Activated CD8-positive, alpha-beta memory T cell treated with anti-CD3 and anti-CD28 coated beads, Interleukin-2, amount 10 ng/mL, durations not matched to agents 7 days and 5 days (primary cell): ENCODE measurements around the gene DUSP3. TPM values are rescaled to one million over a fixed set of nuclear protein-coding genes. Genes with fewer than 3 reads are reported as not detected.

ENCODE experiments used
- total RNA-seq, 2 experiments: library from RNA; stranded (reverse); gene quantifications; one replicate each; pipeline ENCODE4 v1.2.3, GENCODE V29; 2021

DUSP3 gene
- total RNA-seq, 2 experiments from 2014 or later: 5.6 to 6.0 TPM

Other genes starting within 250 kb of the DUSP3 start
- gene ETV4, start 232.6 kb downstream of the DUSP3 start, total RNA-seq: 1 to 10 TPM in 1 of 2 experiments, under 1 TPM in 1; 0.82 to 1.9 TPM
- gene MEOX1, start 117.1 kb downstream of the DUSP3 start, total RNA-seq: 1 to 10 TPM in 1 of 2 experiments, under 1 TPM in 1; 0.54 to 1.3 TPM
- not detected for gene SOST, start 20.2 kb downstream of the DUSP3 start, total RNA-seq
- gene CFAP97D1, start 1.5 kb upstream of the DUSP3 start, total RNA-seq: not detected
- gene MPP3, start 54.2 kb upstream of the DUSP3 start, total RNA-seq: not detected
- gene CD300LG, start 68.2 kb upstream of the DUSP3 start, total RNA-seq: not detected
- under 1 TPM; 0.56 to 0.61 TPM for gene MPP2, start 128.6 kb upstream of the DUSP3 start, total RNA-seq
- gene PPY, start 163.5 kb upstream of the DUSP3 start, total RNA-seq: not detected
- not detected for gene PYY, start 175.0 kb upstream of the DUSP3 start, total RNA-seq
- under 1 TPM; 0.33 to 0.76 TPM for gene NAGS, start 225.6 kb upstream of the DUSP3 start, total RNA-seq
- gene TMEM101, start 236.0 kb upstream of the DUSP3 start, total RNA-seq: 10 to 100 TPM; 28.9 to 29.3 TPM